SHP77 (cell line): ENCODE results near the gene PDLIM7.
A peak's percentile ranks its signal among the peaks of the same experiment; 100 is the strongest.

Experiments used
- DNase-seq, 2 experiments: peaks; one replicate each; lab custom pipeline; 2025; lab: John Stamatoyannopoulos, UW

The PDLIM7 gene

DNA sequence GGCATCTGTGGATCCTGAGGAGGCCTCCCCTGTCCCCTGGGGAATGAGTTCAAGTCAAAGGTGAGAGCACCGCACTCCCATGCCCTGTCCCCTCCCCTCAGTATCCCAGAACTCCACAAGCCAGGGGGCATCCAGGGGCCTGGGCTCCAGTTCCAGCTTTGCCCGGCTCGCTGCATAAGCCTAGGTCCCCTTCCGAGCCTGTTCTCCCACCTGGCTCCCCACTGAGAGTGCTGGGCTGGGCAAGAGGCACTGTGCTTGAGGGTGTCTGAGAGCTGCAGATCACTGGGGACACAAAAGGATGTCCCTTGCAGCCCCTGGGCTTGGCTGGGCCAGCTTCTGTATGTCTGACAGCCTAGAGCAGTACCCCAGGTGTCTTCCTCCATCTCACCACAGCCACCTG, 7.7 kb upstream of the PDLIM7 start:
- DNase-seq = no peak

DNA sequence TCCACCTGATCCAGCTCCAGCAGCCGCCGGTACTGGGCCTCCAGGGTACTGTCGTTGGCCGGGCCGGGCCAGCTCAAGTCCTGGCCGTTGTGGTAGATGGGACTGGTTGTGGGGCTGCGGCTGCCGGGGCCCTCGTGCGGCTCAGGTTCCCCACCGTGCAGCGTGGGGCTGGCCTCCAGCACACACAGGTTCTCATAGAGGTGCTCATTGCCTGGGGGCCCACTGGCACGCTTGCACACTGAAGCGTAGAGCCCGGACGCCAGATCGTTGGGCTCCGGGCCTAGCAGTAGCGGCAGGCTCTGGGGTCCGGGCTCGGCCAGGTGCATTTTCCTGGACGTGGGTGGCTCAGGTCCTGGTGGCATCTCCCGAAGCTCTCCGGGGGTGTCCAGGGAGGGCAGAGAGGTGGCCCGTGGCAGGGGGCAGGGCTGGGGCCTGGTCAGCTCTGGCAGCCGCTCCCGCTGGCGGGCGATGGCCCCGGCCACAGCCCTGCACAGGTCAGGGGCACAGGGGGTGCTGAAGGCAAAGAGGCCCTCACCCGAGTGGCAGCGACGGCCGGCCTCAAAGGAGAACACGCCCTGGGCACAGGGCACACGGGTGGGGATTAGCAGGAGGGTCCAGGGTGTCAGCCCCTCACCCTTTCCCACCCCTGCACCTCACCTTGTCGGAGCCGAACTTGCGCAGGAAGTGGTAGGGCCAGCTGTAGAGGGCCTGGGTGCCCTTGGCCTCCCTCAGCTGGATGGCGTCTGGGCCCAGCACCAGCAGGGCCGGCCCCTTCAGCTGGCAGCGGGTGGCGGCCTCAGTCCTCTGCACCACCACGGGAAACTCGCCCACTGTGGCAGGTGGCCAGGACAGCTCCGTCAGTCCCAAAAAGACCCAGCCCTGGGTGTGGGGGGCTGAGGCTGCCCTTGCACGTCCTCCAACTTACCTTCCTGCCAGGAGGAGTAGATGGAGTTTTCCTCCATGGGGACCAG, 7.0 kb upstream of the PDLIM7 start:
- DNase-seq = no peak

GRCh38 chr5:177503351-177504085, 6.1 kb upstream of the PDLIM7 start:
- DNase-seq = no peak

DNA sequence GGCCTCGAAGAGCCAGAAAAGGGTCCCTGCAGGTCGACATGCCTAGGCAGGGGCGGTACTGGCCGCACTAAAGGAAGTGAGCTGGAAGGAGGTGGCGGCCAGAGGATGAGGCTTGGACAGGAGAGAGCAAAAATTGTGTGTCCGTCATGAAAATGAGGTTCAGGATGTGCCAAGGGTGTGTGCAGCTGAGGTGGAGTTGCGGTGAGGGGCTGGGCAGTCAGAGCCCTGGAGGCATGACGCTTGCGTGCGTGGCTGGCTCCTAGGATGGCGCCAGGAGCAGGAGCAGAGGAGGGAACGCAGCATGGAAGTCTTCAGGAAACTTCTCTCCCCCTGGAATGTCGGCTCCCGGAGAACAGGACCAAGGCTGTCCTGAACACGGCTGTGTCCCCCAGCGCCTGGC, 5.5 kb upstream of the PDLIM7 start:
- DNase-seq = no peak

- no peak for DNase-seq
These were observed 4.7 kb upstream of the PDLIM7 start for GRCh38 chr5:177501874-177502678.

DNA sequence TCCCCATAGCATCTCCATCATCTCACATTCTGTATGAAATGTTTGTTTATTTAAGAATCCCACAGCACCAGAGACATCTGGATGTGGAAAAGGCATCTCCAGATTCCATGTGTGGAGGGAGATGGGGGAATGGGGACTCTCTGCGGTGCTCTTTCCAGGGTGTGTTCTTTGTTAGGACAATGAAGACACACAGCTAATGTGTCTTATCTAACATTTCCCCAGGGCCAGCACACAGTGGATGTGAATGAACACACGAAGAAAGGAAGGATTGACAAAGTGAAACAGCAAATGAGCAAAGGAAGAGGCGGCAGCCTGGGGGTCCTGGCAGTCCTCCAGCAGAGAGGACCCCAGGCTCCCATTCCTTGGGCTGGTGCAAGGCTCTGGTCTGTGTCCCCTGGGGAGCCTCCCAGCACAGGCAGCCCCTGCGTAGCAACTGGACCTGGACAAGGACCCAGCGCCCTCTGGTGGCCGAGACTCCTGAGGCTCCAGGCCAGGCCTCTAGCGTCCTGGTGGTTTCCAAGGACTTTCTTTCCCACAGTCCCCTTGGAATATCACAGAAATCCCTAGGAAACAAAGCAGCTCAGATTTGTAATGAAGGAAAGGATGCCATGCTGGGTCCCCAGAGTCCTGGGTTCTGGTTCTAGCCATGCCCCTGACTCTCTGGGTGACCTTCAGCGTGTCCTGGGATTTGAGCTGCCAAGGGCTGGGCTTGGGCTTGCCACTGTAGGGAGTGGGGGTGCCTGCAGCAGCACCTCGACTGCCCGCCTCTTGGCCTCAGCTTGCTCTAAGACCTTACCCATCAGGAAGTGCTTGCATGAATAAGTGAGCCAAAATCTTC, 3.5 kb upstream of the PDLIM7 start:
- peak; percentile 73 to 84 for DNase-seq

GRCh38 chr5:177499842-177500241, 2.4 kb upstream of the PDLIM7 start:
- no peak for DNase-seq

DNA sequence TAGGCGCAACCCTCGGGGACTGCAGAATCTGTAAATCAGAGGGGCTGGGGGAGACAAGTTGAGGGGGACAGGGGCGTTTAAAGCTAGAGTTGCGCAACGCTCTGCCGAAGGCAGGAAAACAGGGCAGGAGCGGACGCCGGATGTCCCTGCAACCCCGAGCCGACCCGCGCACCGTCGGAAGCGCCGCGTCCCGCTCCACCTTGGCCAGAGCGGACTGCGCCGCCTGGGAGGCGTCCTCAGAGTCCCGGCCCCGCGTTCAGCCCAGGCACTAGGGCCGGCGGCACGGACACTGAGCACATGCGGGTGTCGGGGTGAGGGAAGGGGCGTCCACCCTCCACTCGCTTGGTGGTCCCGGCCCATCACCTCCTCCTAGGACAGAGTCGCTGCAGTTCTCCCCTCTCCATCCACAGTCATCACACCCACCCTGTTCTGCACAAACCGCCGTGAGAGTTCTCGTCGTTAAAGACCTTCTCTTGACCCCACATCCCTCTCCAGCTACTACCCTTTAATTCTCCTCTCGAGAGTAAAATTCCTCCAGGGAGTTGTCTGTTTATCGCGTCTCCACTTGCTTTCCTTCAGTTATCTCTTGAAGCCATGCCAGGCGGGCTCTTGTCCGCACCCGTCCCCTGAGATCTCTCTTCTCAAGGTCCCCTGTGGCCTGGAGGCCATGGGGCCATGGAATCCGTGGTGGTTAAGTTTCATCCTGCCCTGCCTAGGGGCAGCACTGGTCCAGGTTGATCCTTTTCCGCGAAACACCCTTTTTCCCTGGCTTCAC, 796 bp upstream of the PDLIM7 start:
- DNase-seq = peak in 1 of 2 experiments; percentile 42

GRCh38 chr5:177496727-177497291, 595 bp downstream of the PDLIM7 start:
- peak; percentile 22 to 67 for DNase-seq

DNA sequence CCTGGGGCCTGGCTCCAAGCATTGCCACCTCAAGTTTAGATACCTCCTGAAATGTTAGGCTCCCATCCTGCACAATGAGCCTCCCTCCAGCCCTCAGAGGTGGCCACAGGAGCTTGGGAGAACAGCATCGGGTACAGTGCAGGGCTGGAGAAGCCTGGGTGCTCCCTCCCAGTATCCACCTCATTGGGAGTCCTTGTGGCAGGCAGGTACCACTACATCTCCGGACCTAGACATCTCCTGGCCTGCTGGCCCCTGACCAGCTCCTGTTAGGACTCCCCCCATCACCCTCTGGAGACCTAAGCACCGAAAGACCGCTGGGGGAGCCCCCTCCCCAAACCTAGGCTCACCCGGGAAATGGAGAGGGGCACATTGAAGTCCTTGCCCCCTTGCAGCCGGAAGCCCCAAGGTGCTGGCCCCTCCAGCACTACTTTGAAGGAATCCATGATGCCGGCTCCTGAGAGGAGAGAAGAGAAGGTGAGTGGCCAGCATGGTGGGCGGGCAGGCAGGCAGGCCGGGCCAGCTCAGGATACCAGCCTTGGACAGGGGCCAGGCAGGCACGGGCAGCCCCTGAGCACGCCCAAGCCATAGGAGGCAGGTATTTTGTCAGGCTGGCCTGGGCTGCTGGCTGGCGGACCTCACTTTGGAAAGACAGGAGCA, 1.2 kb downstream of the PDLIM7 start:
- peak in 1 of 2 experiments; percentile 26 for DNase-seq

DNA sequence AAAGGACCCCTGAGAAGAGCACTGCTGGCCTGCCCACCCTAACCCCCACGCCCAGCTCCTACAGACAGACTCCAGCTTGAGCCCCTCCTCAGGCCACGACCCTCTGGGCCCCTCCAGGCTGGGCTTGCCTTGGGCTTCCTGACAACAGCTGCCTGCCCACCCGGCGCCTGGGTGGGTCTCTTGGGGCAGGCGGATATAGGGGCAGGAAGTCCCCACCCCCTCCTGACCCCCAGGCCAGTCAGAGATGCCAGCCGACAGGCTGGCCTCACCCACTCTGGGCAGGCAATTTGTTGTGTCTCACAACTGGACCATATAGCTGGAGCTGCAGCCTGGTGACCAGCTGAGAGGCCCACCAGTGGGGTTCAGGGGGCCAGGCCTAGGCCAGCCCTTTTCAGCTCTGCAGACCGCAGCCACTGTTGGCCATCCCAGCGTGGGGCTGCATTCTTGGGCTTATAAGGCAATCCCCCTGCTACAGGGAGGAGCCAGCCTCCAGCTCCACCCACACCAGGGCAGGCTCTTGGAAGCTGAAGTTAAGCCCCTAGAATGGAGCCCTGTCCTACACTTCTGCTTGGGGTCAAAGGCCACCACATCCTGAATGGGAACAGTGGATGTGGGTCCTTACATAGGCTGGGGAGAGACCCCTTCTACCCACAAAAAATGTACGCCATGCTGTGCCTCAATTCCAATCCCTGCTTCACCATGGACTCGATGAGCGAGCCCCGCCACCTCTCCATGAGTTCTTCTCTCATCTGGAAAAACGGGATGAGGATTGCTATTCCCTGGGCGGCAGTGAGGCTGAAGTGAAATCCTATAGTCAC, 2.0 kb downstream of the PDLIM7 start:
- DNase-seq = no peak

DNA sequence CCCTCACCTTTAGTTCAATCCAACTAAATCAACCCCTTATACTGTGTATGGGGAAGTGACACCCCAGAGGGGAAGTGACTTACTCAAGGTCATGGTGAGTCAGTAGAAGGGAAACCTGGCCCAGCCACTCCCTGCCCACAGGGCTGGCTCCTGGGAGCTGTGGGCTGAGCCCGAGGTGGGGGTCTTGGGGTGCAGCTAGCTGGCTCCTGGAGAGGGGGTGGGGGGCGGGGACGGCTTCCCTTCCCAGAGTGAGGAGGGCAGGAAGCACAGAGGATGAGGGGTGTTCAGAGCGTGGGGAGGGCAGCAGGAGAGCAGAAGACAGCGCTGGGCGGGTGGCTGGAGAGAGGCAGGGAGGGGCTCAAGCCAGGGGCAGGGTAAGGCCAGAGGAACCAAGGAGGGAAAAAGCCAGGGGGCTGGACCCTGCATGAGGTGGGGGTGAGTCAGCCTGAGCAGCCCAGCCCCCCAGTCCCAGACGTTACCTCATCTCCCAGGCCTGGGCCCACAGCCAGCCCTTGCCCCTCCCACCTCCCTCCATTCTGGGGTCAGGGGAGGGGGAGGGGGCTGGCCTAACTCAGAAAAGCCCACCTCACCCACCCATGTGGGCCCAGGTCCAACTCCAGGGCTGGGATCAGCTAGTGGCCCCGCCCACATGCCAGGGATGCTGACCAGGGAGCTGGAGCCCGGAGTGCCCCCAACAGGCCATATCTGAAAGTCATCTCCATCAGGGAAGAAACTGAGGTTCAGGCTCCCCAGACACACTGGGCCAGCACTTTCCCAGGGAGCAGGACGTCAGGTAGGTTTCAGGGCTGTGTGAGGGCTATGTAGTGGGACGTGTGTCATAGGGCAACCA, 2.8 kb downstream of the PDLIM7 start:
- no peak for DNase-seq

- DNase-seq = no peak
These were observed 3.5 kb downstream of the PDLIM7 start for GRCh38 chr5:177493795-177494345.

GRCh38 chr5:177492841-177493240, 4.6 kb downstream of the PDLIM7 start:
- no peak for DNase-seq

GRCh38 chr5:177491983-177492746, 5.2 kb downstream of the PDLIM7 start:
- DNase-seq = no peak

- DNase-seq = peak; percentile 74 to 78
These were observed 5.9 kb downstream of the PDLIM7 start for GRCh38 chr5:177491429-177491945.
